Ishikawa (cell line): Measurements from ENCODE around the gene RO60.

Experiments used
- CEBPB ChIP-seq: IDR thresholded peaks from 2 replicates; pipeline ENCODE4 v1.6.1; 2012
- CREB1 ChIP-seq: IDR thresholded peaks from 2 replicates; pipeline ENCODE4 v1.6.1; 2012; ENCODE audit warnings: low read depth
- EGR1 ChIP-seq: IDR thresholded peaks from 2 replicates; pipeline ENCODE4 v1.6.1; 2012
- EP300 ChIP-seq: IDR thresholded peaks from 2 replicates; pipeline ENCODE4 v1.6.1; 2012; ENCODE audit warnings: borderline replicate concordance
- FOXM1 ChIP-seq: IDR thresholded peaks from 2 replicates; pipeline ENCODE4 v1.6.1; 2012; ENCODE audit warnings: low read depth, borderline replicate concordance
- NFIC ChIP-seq: IDR thresholded peaks from 2 replicates; pipeline ENCODE4 v1.6.1; 2012
- RAD21 ChIP-seq: IDR thresholded peaks from 2 replicates; pipeline ENCODE4 v1.6.1; 2012; ENCODE audit warnings: low read depth
- REST ChIP-seq: IDR thresholded peaks from 2 replicates; pipeline ENCODE4 v1.6.1; 2012; ENCODE audit warnings: low read depth, mild to moderate bottlenecking
- TAF1 ChIP-seq: IDR thresholded peaks from 2 replicates; pipeline ENCODE4 v1.6.1; 2012; ENCODE audit warnings: low read depth, mild to moderate bottlenecking
- TCF12 ChIP-seq: IDR thresholded peaks from 2 replicates; pipeline ENCODE4 v1.6.1; 2012; ENCODE audit warnings: low read depth
- TEAD4 ChIP-seq: IDR thresholded peaks from 2 replicates; pipeline ENCODE4 v1.6.1; 2012
- USF1 ChIP-seq: IDR thresholded peaks from 2 replicates; pipeline ENCODE4 v1.6.1; 2012
- YY1 ChIP-seq: IDR thresholded peaks from 2 replicates; pipeline ENCODE4 v1.6.1; 2012; ENCODE audit warnings: low read depth
- ZBTB7A ChIP-seq: IDR thresholded peaks from 2 replicates; pipeline ENCODE4 v1.6.1; 2012; ENCODE audit warnings: low read depth
- TF ChIP-seq, protein P1 (sequence below): IDR thresholded peaks from 2 replicates; pipeline ENCODE4 v1.6.1; 2012

The RO60 gene

DNA sequence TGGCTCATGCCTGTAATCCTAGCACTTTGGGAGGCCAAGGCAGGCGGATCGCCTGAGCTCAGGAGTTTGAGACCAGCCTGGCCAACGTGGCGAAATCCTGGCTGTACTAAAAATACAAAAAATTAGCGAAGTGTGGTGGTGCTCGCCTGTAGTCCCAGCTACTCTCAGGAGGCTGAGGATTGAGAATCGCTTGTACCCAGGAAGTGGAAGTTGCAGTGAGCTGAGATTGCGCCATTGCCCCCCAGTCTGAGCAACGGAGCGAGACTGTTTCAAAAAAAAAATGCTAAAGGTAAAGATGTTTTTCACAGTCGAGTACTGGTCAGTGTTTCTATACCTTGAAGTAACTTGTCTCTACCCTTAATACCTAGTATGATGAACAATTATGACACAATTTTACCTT, 34.7 kb downstream of the RO60 start:
- no peak for TF ChIP-seq TEAD4
- no peak for TF ChIP-seq CREB1
- TF ChIP-seq EGR1: no peak

DNA sequence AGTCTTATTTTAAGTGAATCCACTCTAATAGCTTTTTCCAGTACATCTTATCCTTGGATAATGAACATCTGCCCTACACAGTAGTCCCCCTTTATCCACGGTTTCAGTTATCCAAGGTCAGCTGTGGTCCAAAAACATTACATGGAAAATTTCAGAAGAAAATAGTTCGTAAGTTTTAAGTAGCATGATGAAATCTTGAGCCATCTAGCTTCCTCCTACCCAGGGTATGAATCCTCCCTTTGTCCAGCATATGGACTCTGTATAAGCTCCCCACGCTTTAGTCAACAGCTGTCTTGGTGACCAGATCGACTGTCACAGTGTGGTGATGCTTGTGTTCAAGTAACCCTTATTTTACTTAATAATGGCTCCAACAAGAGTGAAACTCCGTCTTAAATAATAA, 43.2 kb downstream of the RO60 start:
- TF ChIP-seq ZBTB7A (no peak), RAD21 (no peak), CREB1 (no peak), REST (no peak), CEBPB (no peak), TCF12 (no peak), EGR1 (no peak), EP300 (no peak), USF1 (no peak), TAF1 (no peak), NFIC (no peak), YY1 (no peak), TEAD4 (no peak), FOXM1 (no peak)
- TF ChIP-seq, protein P1, sequence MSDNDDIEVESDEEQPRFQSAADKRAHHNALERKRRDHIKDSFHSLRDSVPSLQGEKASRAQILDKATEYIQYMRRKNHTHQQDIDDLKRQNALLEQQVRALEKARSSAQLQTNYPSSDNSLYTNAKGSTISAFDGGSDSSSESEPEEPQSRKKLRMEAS: no peak

DNA sequence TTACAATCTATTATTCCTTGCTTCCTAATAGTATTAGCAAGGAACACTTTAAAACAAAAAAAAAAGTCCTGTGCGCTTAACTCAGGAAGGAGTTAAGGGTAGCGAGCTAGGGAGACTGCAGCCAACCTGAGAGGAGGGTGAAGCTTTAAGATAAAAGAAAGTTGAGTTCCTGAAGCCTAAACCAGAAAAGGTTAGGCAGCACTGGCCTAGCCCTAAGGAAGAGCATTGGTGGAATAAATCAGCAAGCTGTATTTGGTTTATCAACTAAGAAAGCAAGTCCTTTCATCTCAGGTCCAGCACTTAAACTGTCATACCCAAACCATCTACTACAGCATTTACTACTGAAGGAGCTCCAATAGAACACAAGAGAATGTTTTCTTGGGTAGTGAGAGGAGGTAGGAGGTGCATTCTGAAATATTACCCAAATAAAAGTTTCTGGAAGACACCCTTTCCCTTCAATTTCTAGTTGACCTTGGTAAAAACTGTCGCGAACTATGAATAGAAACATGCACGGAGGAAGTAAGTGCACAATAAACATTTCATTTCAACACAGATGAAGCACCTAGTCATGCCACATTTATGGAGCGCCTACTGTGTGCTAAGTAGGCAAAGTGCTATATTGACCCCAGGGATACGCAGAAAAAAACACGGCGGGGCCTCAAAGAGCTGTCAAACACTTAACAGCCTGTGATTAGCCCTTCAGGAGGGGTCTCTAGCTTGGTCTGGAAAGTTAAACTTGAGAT, 44.5 kb downstream of the RO60 start:
- TF ChIP-seq USF1 (no peak), REST (no peak), EGR1 (no peak), NFIC (no peak), ZBTB7A (no peak), CREB1 (no peak), TEAD4 (no peak), CEBPB (no peak), RAD21 (no peak), TCF12 (no peak), EP300 (no peak)

GRCh38 chr1:193104502-193104906, 45.1 kb downstream of the RO60 start:
- TF ChIP-seq FOXM1 (no peak), TEAD4 (0 out of 2 replicates have a peak, but pooled peaks have one; percentile 4)

GRCh38 chr1:193104907-193105820, 45.8 kb downstream of the RO60 start, which contains the start of gene GLRX2:
Gene GLRX2, minus strand, starts transcription at chr1:193105414. Its CDS starts 32 bp downstream, at chr1:193105382.
- TF ChIP-seq RAD21: peak; percentile 40
- no peak for TF ChIP-seq NFIC
- TF ChIP-seq EP300: no peak
- TF ChIP-seq CREB1: no peak
- peak; percentile 61; the same call in 1 of the 2 replicates for TF ChIP-seq ZBTB7A
- peak; percentile 65 for TF ChIP-seq TEAD4
- TF ChIP-seq EGR1: peak; percentile 47
- TF ChIP-seq YY1: no peak; the same call in 1 of the 2 replicates
- no peak for TF ChIP-seq REST
- TF ChIP-seq, protein P1: peak; percentile 80
- no peak for TF ChIP-seq FOXM1
- peak; percentile 88 for TF ChIP-seq TAF1
- no peak; the same call in 1 of the 2 replicates for TF ChIP-seq USF1
